Inflammatory macrophage treated with lipopolysaccharide for 4 hours (primary cell): ENCODE results near the gene SHROOM4.
A peak's percentile ranks its signal among the peaks of the same experiment; 100 is the strongest.

Source experiments
- DNase-seq: peaks from one replicate; pipeline ENCODE4 v3.0.0-alpha.2; 2020

SHROOM4 gene

DNA sequence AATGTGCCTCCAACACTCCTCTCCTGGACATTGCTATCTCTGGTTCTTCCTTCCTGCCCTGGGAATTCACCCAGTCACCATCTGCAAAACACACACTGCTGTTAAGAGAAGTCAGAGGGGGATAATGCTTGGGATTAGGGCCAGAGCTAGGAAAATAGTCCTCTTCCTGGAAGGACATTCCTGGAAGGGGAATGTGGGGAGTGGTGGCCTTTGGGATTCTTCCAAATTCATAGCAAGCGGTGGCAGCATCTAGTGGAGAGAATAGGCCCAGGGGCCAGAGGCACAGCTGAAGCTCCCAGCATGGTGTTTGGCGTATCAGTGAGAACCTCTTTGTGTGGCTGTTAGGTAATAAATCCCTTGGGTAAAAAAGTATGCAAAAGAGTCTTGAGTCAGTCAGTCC lies 34.3 kb downstream of the SHROOM4 start:
- DNase-seq, result no peak

DNA sequence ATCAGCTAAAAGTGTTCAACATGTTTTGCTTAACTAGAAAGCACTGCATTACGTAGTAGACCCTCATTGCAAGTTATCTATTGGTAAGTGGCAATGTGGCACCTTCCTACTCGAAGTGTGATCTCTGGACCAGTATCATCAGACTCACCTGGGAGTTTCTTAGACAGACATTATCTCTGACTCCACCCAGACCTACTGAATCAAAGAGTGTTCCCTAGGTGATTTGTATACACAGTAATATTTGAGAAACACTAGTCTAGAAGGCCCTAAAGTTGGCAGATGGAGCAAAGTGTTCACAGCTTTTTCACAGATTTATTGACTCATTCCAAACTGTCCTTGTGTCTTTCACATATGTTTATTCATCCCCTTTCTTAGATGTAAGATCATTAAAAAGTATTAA lies 35.7 kb downstream of the SHROOM4 start:
- DNase-seq, result no peak

DNA sequence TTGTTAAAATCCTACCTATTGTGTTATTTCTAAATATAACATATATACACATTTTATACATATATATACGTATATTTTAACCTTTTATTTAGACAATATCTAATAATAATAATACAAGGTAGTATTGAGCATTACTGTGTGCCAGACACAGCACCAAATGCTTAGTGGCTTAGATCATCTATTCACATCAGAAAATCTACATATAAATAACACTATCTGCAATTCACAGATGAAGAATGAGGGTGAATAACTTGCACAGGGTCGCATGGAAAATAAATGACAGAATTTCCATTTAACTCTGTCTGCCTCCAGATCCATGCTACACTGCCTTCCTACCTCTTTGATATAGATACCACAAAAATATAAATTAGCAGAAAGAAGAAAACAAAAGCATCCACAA lies 37.7 kb downstream of the SHROOM4 start:
- no peak for DNase-seq

DNA sequence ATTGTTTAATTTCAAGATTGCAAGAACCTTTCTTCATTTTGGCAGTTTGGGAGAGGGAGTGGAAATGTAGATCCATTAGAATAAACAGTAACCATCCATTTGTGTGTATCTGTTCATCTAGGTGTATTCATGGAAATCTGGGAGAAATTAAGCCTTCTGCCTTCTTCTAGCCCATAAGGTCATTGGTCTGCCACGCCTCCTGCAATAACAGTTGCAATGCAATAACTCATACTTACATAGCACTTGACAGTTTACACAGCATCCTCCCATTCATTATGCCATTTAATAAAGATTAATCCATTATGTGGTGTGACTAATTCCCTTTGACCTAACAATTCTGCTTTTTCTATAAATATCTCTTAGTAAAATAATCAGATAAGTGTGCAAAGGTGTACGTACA lies 42.6 kb downstream of the SHROOM4 start:
- no peak for DNase-seq

DNA sequence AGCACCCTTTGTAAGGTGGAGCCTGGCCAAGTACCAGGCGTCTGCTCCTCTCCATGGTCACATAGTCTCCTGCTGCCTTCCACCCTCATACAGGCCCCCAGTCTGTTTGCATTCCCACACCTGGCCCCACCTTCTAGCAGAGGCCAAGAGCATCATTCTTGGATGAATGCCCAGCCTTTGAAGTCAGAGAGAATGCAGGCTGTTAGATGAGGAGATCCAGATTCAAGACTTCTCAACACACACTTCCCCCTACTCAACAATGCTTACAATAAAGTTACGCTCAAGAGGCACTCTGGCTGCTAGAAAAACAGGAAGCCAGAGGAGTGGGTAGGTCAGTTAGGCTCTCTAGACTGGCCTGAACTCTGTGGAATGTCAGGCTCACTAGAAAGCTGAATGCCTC lies 43.3 kb downstream of the SHROOM4 start:
- no peak for DNase-seq

DNA sequence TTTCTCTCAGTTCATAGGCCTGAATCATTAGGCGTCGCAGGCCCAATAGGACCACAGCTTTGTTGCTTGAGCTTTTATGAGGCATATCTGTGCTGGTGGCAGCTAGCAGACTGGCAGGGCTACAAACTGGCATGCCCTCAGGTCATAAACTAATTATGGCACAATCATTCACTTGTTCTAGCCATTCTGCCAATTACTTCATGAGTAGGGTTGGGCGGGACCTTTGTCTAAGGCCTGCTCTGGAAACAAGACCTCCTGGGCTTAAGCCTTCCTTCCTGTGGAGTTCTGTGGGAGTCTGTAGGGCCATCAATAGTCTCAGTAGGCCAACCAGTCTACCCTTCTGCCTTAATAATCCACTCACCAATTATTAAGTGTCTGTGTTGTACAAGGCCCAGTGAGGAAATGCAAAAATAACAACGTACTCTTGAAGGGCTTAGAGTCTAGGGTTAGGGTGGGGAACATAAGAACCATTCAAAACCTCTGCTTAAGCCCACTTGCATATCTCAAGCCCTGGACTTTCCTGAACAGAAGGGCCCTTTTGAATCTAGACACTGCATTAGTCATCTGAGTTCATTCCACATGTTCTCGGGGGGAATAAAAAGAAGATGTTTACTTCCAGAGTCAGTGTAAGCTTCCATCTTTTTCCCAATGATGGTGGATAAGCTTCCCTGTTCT lies 44.5 kb downstream of the SHROOM4 start:
- DNase-seq, result no peak

DNA sequence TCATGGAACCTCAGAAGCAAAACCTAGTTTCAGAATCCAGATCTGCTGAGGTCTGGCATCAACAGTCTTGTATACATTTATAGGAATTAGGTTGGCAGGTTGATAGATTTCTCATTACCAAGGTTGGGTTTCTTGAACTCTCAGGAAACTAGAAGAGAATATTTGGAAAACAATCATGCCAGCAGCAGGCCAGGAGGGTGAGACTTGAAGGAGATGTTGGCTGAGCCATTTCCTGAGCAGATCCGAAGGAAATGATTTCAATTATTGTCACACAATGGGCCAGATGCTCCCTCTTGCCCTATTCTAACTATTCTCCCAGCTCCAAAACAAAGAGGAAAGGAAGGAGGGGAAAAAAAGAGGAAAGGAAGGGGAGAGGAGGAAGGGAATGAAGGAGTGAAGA lies 45.2 kb downstream of the SHROOM4 start:
- DNase-seq, result no peak

DNA sequence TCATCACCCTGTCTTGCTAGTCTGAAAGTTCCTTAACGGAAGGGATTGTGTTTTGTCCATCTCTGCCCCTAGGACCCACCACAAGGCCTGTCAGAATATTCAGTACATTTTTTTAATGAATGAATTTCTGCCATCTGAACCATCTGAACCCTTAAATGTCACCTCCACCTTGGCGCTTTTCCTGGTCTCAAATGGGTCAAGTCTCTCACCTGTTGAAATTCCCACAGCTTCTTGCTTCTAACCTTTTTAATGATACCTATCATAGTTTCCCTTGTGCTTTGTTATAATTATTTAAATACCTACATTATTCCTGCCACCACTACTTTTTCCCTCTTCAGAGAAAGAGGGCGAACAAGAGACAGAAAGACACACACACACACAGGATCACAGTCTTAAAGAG lies 48.0 kb downstream of the SHROOM4 start:
- no peak for DNase-seq

DNA sequence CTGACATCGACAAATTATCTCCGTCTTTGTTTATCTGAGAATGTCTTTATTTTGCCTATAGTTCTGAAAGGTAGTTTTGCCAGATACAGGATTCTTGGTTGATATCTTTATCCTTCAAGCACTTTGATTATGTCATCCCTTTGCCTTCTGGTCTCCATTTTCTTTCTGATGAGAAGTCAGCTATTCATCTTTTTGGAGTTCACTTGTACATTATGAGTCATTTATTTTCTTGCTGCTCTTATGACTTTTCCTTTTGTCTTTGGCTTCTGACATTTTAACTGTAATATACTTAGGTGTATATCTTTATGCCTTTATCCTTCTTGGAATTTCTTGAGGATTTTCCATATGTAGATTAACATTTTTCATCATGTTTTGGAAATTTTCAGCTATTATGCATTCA lies 51.4 kb downstream of the SHROOM4 start:
- no peak for DNase-seq

DNA sequence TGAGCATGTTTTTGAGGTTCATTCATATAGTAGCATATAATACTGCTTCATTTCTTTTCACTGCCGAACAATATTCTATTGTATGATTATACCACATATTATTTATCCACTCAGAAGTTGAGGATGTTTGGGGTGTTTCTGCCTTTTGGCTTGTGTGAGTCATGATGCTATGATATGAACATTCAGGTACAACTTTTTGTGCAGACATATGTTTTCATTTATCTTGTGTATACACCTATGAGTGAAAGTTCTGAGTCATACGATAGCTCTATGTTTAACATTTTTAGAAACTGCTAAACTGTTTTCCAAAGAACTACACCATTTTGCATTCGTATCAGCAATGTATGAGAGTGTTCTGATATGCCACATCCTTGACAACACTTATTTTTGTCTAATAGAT lies 57.7 kb downstream of the SHROOM4 start:
- DNase-seq, result no peak

DNA sequence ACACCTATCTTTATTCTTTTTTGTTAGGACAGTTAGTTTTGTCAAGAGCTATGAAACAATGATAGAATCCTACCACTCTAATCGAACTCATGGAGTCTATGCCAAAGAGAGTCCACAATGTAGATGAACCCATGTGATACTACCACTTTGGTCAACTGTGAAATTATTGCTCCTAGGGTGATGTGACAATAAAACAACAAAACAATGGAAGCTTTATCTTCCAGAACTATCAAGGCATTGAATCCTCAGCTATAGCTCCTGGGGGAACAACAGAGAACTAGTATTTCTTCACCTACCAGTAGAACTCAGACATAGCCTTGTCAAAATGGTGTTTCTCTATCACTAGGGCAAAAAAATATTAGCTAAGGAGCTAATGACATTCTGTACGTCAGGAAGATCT lies 62.9 kb downstream of the SHROOM4 start:
- DNase-seq, result no peak

DNA sequence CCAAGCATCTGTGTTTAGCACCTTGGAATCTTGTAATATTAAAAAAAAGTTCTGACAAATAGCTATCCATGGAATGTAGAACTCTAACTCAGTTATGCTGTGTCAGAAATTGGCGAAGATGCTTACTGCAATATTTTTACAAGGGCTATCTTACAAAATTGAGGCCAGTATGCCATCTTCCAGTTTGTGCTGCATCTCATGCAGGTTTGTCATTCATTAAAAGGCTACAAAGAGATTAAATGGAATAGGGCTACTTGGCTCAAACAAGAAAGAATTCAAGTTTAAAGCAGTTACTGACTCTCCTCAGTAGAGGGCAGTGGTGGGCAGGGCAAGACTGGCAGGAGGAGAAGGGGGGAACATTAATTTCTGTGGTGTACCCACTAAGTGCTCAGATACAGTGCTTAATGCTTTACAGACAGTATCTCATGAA lies 66.5 kb downstream of the SHROOM4 start:
- DNase-seq, result peak; percentile 3

DNA sequence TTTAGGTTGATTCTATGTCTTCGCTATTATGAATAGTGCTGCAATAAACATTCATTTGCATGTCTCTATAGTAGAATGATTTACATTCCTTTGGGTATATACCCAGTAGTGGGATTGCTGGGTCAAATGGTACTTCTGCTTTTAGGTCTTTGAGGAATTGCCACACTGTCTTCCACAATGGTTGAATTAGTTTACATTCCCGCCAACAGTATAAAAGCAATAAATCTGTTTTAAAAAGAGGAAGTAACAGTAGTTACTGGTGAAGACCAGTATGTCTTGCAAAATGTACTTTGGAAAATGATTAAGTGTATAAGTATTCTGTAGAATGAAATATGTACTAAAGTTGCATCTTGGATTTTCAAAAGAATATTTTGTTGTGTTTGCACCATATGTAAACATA lies 77.3 kb downstream of the SHROOM4 start:
- DNase-seq, result peak; percentile 13

DNA sequence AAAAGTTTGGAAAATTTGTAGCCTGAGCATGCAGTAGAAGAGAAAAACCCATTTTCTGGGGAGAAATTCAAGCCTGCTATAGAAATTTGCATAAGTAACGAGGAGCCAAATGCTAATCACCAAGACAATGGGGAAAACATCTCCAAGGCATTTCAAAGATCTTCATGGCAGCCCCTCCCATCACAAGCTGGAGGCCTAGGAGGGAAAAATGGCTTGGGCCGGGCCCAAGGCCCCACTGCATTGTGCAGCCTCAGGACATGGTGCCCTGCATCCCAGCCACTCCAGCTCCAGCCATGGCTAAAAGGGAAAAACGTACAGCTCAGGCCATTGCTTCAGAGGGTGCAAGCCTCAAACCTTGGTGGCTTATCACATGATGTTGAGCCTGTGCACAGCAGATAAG lies 87.7 kb downstream of the SHROOM4 start:
- DNase-seq, result no peak

DNA sequence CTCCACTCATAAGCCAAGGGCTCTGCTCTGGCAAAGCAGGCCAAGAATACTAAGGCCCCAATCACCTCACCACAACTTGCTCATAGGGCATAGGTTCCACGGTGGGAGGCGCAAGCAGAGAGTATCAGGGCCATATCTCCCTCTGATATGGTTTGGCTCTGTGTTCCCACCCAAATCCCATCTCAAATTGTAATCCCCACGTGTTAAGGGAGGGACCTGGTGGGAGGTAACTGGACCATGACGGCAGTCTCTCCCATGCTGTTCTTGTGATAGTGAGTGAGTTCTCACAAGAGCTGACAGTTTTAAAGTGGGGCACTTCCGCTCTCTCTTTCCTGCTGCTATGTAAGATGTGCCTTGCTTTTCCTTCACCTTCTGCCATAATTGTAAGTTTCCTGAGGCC lies 88.7 kb downstream of the SHROOM4 start:
- DNase-seq, result no peak

DNA sequence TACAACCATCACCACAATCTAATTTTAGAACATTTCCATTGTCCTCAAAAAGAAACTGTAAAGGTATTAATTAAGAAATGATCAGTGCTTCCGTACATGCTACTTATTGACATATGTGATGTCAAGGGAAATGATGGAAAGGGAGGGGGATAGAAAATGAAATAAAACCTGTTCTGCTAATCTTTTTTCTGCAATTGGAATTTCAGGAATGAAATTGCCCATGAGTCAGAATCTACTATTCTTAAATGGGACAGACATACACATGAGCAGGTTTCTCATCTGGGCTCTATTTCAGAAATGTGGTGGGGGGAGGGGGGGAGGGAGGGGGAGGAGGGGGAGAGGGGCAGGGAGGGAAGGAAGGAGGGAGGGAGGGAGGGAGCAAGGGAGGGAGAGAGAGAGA lies 91.0 kb downstream of the SHROOM4 start:
- DNase-seq, result no peak

DNA sequence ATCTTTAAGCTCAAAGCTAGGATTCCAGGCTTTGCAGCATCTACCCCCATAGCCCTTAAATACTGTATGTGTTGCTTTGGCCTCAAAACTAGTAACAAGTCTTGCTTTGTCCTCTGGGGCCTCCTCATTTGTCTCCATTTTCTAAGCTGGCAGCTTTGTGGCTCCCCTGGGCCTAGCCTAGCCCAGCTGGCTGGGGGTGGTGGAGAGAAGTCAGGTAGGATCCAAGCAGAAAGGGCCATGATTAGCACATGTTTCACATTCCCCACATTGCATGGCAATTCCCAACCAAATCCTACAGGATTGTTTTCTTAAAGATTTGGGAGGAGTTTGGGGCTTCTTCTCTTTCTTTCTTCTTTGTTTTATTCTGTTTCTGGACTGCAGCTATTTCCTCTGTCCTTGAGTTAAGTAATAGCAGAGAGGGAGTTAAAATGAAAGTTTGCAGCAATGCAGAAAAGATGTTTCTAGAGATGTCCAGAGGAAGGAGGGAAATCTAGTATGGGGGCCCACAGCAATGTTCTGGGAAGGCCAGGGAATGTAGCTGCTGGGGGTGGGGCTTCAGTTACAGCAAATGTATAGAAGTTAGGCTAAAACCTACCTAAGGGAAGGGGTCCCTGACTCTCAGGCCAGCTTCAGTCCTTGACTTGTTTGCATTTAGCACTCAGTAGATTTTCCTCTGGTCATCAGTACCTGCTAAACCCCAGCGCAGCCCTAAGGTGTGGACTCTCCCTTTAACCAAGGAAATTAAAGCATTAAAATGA lies 92.1 kb downstream of the SHROOM4 start:
- no peak for DNase-seq

DNA sequence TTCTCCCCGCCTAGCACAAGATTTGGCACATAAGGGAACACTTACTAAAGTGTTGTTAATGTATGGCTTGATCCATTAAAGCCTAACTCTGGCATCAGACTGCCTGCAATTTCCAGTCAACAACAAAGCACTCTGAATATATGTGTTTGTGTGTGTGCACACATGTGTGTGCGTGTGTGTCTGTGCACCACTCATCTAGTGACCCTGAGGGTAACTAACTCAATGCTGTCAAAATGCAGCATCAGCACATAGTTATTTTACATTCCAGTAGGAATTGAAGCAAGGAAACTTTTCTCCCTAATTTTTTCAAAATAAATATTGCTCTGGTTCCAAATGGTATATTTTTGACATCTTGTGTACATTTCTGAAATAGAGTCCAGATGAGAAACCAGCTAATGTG lies 94.4 kb downstream of the SHROOM4 start:
- no peak for DNase-seq

DNA sequence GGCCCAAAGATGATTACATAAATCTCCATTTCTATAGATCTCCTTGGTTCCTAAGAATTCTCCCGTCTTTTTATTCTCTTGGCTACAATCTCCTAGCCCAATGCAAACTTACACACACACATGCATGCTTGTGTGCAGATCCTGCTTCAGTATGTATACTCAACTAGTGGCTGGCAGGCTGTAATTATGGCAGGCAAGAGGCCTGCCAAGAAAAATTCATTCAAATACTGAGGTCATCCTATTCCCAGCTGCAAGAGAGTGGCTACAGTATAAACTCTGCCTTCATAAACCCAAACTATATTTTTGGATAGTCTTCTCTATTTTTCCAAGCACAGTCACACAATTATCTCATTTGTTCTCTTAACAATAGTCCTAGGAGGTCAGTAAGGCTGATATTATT lies 95.2 kb downstream of the SHROOM4 start:
- no peak for DNase-seq

DNA sequence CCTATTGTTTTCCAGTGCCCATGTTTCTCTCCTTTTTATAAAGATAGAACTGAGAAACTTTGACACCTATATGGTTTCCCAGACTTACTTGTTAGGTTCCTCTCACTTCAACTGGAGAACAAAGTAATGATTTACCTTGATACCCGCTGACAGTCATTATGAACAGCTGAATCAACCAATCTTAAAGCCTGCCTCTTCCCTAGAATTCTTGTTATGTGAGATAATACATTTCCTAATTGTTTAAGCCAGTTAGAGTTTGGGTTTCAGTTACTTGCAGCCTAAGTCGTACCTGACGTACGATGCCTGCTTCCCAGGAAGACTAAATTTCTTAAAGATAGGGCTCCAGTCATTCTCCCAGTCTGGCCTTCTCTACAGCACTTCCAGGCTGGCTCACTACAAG lies 97.3 kb downstream of the SHROOM4 start:
- DNase-seq, result no peak

DNA sequence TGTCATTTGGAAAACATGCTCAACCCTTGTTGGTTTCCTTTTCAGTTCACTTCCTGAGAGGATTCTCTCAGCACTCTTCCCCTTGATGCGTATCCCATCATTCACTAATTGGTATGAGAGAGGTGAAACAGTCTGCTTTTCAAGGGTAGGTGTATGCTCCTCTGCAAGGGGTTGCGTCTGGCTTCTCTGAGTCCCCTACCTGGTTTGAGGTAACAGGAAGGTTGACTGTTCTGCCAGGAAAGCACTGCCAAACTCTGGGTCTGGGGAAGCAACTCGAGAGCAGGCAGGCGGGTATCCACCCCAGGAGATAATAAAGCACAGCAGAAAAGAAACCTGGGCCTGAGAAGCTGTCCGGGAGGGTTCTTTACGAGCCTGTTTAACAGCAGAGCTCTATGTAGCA lies 101.2 kb downstream of the SHROOM4 start:
- DNase-seq, result no peak

DNA sequence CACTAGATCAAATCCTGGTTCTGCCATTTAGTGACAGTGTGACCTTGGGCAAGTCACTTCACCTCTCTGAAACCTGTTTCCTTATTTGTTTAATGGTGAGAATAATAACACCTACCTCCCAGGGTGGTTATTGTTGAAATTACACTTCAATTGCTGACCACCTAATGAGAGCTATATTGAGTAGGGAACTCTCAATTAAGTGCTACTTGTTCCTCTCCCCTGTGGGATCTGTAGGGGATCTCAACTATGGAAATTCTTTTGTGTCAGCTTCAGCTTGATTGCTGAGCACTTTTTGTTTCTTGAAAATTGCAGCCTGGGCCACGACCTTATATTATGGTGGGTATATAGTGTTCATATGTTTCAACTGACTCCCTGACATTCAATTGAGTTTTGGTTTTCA lies 102.1 kb downstream of the SHROOM4 start:
- no peak for DNase-seq

DNA sequence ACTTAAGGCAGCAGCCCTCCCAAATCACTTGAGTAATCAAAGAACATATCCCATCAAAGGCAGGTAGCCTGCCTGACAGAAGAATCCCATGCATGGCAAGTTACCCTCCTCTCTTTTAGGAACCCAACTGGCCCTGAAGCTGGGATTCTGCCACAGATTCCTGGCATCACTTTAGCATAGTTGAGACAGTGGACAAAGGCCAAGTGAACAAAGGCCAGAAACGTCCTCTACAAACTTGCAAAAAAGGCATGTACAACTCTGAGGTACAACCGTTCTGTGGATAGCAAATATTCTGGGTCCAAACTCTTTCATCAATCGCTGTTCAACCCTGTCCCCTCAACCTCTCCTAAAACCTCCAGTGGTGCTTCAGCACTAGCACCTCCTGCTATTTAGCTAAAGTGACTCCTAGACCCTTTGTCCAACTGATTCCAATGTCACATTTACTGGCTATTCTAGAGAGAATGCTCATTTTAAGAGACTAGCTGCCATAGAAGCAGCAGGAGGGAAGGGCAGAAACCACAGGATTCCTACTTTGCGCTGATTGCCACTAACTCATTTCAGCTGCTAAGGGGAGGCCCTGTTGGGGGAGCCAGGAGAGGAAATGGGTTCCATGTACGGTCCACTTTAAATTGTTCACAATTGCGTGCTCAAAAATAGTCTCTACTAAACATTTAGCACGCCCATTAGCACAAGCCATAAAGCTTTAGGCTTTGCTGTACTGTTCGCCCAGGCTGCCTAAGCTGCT lies 105.9 kb downstream of the SHROOM4 start:
- DNase-seq, result no peak

DNA sequence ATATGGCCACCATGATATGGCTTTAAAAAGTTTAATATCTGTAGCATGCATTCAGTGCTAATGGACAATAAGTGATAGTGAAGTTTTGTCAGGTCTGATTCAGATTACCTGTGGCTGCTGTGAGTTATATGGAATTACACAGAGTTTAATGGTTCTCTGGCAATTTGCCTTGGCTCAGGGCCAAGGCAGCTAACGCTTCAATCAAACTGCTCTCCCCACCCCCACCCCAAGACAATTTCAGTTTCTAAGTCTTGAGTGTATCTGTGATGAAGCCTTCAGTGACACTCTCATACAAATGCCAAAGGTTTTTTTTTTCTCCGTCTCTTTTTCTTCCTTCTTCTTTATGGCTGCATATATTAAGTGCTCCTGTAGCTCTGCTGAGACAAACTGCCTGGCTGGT lies 106.6 kb downstream of the SHROOM4 start:
- no peak for DNase-seq
